NCI-H226 (cell line): ENCODE data around the gene ADAMTS6.
"Not testable (repeated sequence)": the region's sequence is repeated elsewhere in the genome, so short reads cannot be mapped to it uniquely, and the experiment has no call there.

Source experiments
- DNase-seq: peaks from one replicate; pipeline ENCODE4 v3.0.0-alpha.2; 2015

The ADAMTS6 gene

GRCh38 chr5:65474130-65474711, 7.5 kb downstream of the ADAMTS6 start:
- DNase-seq = no peak

GRCh38 chr5:65468633-65469032, 13.1 kb downstream of the ADAMTS6 start:
- DNase-seq = no peak

GRCh38 chr5:65462139-65462705, 19.5 kb downstream of the ADAMTS6 start:
- DNase-seq = no peak

GRCh38 chr5:65461490-65461889, 20.2 kb downstream of the ADAMTS6 start:
- DNase-seq = no peak

- DNase-seq = no peak
These were observed 21.7 kb downstream of the ADAMTS6 start for GRCh38 chr5:65459995-65460394.

GRCh38 chr5:65455064-65455463, 26.7 kb downstream of the ADAMTS6 start:
- no peak for DNase-seq

GRCh38 chr5:65451436-65451835, 30.3 kb downstream of the ADAMTS6 start:
- no peak for DNase-seq

- DNase-seq = no peak
These were observed 35.0 kb downstream of the ADAMTS6 start for GRCh38 chr5:65446682-65447081.

GRCh38 chr5:65441800-65442199, 39.9 kb downstream of the ADAMTS6 start:
- DNase-seq = no peak

GRCh38 chr5:65440456-65440855, 41.3 kb downstream of the ADAMTS6 start:
- no peak for DNase-seq

- DNase-seq = no peak
These were observed 47.6 kb downstream of the ADAMTS6 start for GRCh38 chr5:65434122-65434521.

- no peak for DNase-seq
These were observed 55.1 kb downstream of the ADAMTS6 start for GRCh38 chr5:65426656-65427055.

GRCh38 chr5:65423623-65424022, 58.1 kb downstream of the ADAMTS6 start:
- no peak for DNase-seq

GRCh38 chr5:65418661-65419060, 63.1 kb downstream of the ADAMTS6 start:
- DNase-seq = no peak

GRCh38 chr5:65413822-65414221, 67.9 kb downstream of the ADAMTS6 start:
- peak; percentile 31 for DNase-seq

GRCh38 chr5:65412842-65413241, 68.9 kb downstream of the ADAMTS6 start:
- no peak for DNase-seq

- DNase-seq = no peak
These were observed 70.4 kb downstream of the ADAMTS6 start for GRCh38 chr5:65411356-65411755.

GRCh38 chr5:65395526-65396155, 86.1 kb downstream of the ADAMTS6 start:
- DNase-seq = no peak

- peak; percentile 84 for DNase-seq
These were observed 87.6 kb downstream of the ADAMTS6 start for GRCh38 chr5:65394087-65394486.

GRCh38 chr5:65391591-65391990, 90.1 kb downstream of the ADAMTS6 start:
- no peak for DNase-seq

- no peak for DNase-seq
These were observed 91.5 kb downstream of the ADAMTS6 start for GRCh38 chr5:65390208-65390607.

GRCh38 chr5:65383859-65384258, 97.9 kb downstream of the ADAMTS6 start:
- DNase-seq = no peak

GRCh38 chr5:65382582-65382981, 99.1 kb downstream of the ADAMTS6 start:
- peak; percentile 25 for DNase-seq

GRCh38 chr5:65370505-65370904, 111.2 kb downstream of the ADAMTS6 start:
- not testable (repeated sequence) for DNase-seq

- DNase-seq = no peak
These were observed 115.1 kb downstream of the ADAMTS6 start for GRCh38 chr5:65366655-65367054.
